HEK293 (cell line): ENCODE measurements around the gene PPP1R3E.
A peak's percentile ranks its signal among the peaks of the same experiment; 100 is the strongest.

Source experiments
- CTCF ChIA-PET: fragments of 350-600 bp; formaldehyde crosslinking; extraction: SDS; loops from one replicate; lab custom pipeline; 2021; ENCODE audit warnings: antibody characterized with exemption; lab: Yijun Ruan, JAX
- POLR2A ChIA-PET: fragments of 300-600 bp; formaldehyde crosslinking; extraction: SDS; loops from one replicate; lab custom pipeline; 2020; ENCODE audit warnings: antibody characterized with exemption, inconsistent platforms; lab: Yijun Ruan, JAX
- H3K27ac ChIP-seq: fragments of 200-500 bp; sonication (Bioruptor generic); 2 replicates; pipeline ENCODE4 v1.5.1; 2014; ENCODE audit warnings: low read depth, low read length, control low read depth, inconsistent platforms; ENCODE audit errors: extremely low read depth
- H3K36me3 ChIP-seq, 2 experiments: fragments of 200-500 bp in 1 of 2; sonication (Bioruptor generic) in 1 of 2; 1 replicate in 1 of 2; 2 replicates in 1 of 2; pipeline ENCODE4 v1.5.1; 2014 to 2017; ENCODE audit warnings: inconsistent platforms in 2 of 2, low read length in 2 of 2; ENCODE audit not compliant: control insufficient read depth in 2 of 2, insufficient read depth in 1 of 2
- H3K4me1 ChIP-seq: fragments of 200-500 bp; sonication (Bioruptor generic); 2 replicates; pipeline ENCODE4 v1.5.1; 2014; ENCODE audit warnings: mild to moderate bottlenecking, low read length, inconsistent platforms; ENCODE audit not compliant: control insufficient read depth, insufficient read depth
- H3K4me3 ChIP-seq: 2 replicates; pipeline ENCODE4 v1.5.1; 2011; ENCODE audit warnings: low read depth, mild to moderate bottlenecking, control low read depth, low read length, moderate library complexity
- H3K9me3 ChIP-seq: fragments of 200-500 bp; sonication (Bioruptor generic); 2 replicates; pipeline ENCODE4 v1.5.1; 2014; ENCODE audit warnings: low read depth, low read length, inconsistent platforms; ENCODE audit not compliant: control insufficient read depth, insufficient read depth
- BCL11A ChIP-seq: fragments of 450-650 bp; formaldehyde crosslinking; IDR thresholded peaks from 2 replicates; pipeline ENCODE4 v1.5.1; 2016; ENCODE audit warnings: low read depth, missing biosample characterization, missing genetic modification characterization
- KLF16 ChIP-seq: fragments of 450-650 bp; formaldehyde crosslinking; IDR thresholded peaks from 2 replicates; pipeline ENCODE4 v1.5.1; 2017; ENCODE audit warnings: missing biosample characterization, missing genetic modification characterization
- MZF1 ChIP-seq: fragments of 450-650 bp; formaldehyde crosslinking; IDR thresholded peaks from 2 replicates; pipeline ENCODE4 v1.5.1; 2017; ENCODE audit warnings: missing biosample characterization, missing genetic modification characterization, borderline replicate concordance
- OVOL3 ChIP-seq: fragments of 450-650 bp; formaldehyde crosslinking; IDR thresholded peaks from 2 replicates; pipeline ENCODE4 v1.5.1; 2016; ENCODE audit warnings: missing biosample characterization, missing genetic modification characterization
- REPIN1 ChIP-seq: fragments of 450-650 bp; formaldehyde crosslinking; IDR thresholded peaks from 2 replicates; pipeline ENCODE4 v1.5.1; 2017; ENCODE audit warnings: missing biosample characterization, missing genetic modification characterization, low read depth
- SP3 ChIP-seq: fragments of 450-650 bp; formaldehyde crosslinking; IDR thresholded peaks from 2 replicates; pipeline ENCODE4 v1.5.1; 2016; ENCODE audit warnings: missing biosample characterization, missing genetic modification characterization
- SP7 ChIP-seq: fragments of 450-650 bp; formaldehyde crosslinking; IDR thresholded peaks from 2 replicates; pipeline ENCODE4 v1.5.1; 2016; ENCODE audit warnings: missing biosample characterization, missing genetic modification characterization
- YY2 ChIP-seq: fragments of 450-650 bp; formaldehyde crosslinking; IDR thresholded peaks from 2 replicates; pipeline ENCODE4 v1.5.1; 2016; ENCODE audit warnings: missing biosample characterization, missing genetic modification characterization
- ZBTB17 ChIP-seq: fragments of 450-650 bp; formaldehyde crosslinking; IDR thresholded peaks from 2 replicates; pipeline ENCODE4 v1.5.1; 2016; ENCODE audit warnings: missing biosample characterization, missing genetic modification characterization
- ZBTB21 ChIP-seq: fragments of 450-650 bp; formaldehyde crosslinking; IDR thresholded peaks from 2 replicates; pipeline ENCODE4 v1.5.1; 2017; ENCODE audit warnings: missing biosample characterization, missing genetic modification characterization
- ZNF174 ChIP-seq: fragments of 450-650 bp; formaldehyde crosslinking; IDR thresholded peaks from 2 replicates; pipeline ENCODE4 v1.5.0; 2017; ENCODE audit warnings: missing biosample characterization, mild to moderate bottlenecking, missing genetic modification characterization
- ZNF221 ChIP-seq: fragments of 450-650 bp; formaldehyde crosslinking; IDR thresholded peaks from 2 replicates; pipeline ENCODE4 v1.5.1; 2017; ENCODE audit warnings: missing biosample characterization, missing genetic modification characterization, borderline replicate concordance
- ZNF302 ChIP-seq: fragments of 450-650 bp; formaldehyde crosslinking; IDR thresholded peaks from 2 replicates; pipeline ENCODE4 v1.5.1; 2016; ENCODE audit warnings: missing biosample characterization, missing genetic modification characterization, low read depth
- ZNF324 ChIP-seq: fragments of 450-650 bp; formaldehyde crosslinking; IDR thresholded peaks from 2 replicates; pipeline ENCODE4 v1.5.1; 2016; ENCODE audit warnings: missing biosample characterization, missing genetic modification characterization
- ZNF335 ChIP-seq: fragments of 450-650 bp; formaldehyde crosslinking; conservative IDR thresholded peaks from 2 replicates; pipeline ENCODE4 v1.5.1; 2016; ENCODE audit warnings: missing biosample characterization, missing genetic modification characterization
- ZNF391 ChIP-seq: fragments of 450-650 bp; formaldehyde crosslinking; IDR thresholded peaks from 2 replicates; pipeline ENCODE4 v1.5.1; 2016; ENCODE audit warnings: low read depth, missing biosample characterization, missing genetic modification characterization, borderline replicate concordance
- ZNF449 ChIP-seq: fragments of 450-650 bp; formaldehyde crosslinking; IDR thresholded peaks from 2 replicates; pipeline ENCODE4 v1.5.1; 2017; ENCODE audit warnings: missing biosample characterization, mild to moderate bottlenecking, missing genetic modification characterization, moderate library complexity
- ZNF529 ChIP-seq: fragments of 450-650 bp; formaldehyde crosslinking; IDR thresholded peaks from 2 replicates; pipeline ENCODE4 v1.5.1; 2017; ENCODE audit warnings: missing genetic modification characterization, missing biosample characterization; ENCODE audit not compliant: insufficient replicate concordance
- ZNF629 ChIP-seq: fragments of 450-650 bp; formaldehyde crosslinking; IDR thresholded peaks from 2 replicates; pipeline ENCODE4 v1.5.1; 2017; ENCODE audit warnings: missing biosample characterization, missing genetic modification characterization
- ZNF704 ChIP-seq: fragments of 450-650 bp; formaldehyde crosslinking; IDR thresholded peaks from 2 replicates; pipeline ENCODE4 v1.5.1; 2016; ENCODE audit warnings: missing biosample characterization, missing genetic modification characterization
- TF ChIP-seq, protein P1 (sequence below): fragments of 450-650 bp; formaldehyde crosslinking; IDR thresholded peaks from 2 replicates; pipeline ENCODE4 v1.5.1; 2016; ENCODE audit warnings: missing biosample characterization, missing genetic modification characterization
- TF ChIP-seq, protein P2 (sequence below): fragments of 450-650 bp; formaldehyde crosslinking; IDR thresholded peaks from 2 replicates; pipeline ENCODE4 v1.5.1; 2016; ENCODE audit warnings: missing biosample characterization, missing genetic modification characterization

PPP1R3E gene

DNA sequence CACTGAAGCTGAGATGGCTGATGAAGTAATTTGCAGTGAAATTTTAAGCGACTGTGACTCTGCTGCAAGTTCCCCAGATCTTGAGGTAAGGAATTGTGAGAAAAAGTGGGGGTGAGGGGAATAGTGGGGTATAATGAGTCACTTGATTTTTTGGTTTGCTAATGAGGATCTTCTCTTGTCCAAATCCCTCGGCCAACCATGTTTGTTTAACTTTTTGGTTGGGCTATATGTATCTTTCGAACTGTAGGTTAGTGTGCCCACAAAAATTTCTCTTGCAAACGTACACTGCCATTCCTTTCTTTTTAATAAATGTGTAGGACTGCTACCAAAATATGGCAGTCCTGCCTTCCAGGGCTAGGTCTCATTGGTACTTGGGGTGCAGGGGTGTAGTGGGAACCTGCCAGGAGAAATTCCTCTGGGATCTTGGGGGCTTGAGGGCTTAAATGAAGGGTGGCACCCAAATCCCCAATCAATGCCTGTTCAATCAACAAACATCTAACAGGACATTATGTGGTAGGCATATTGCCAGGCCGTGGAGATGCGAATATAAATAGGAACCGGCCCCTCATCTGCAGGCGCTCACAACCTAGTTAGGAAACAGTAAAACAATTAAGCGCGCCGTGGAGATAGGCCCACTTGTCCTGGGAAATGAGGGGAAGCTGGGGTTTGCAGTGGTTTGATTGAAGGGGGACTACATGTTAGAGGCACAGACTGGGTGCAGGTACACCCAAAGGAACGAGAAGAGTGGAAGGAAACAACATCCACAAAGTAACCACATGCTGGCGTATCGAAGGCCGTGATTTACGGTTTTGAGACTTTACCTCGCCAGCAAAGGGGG lies 17.3 kb upstream of the PPP1R3E start:
- ChIA-PET POLR2A (interaction anchor here (0.6 to 7.9 kb wide), 8 partner anchors 10 to 794 kb away, joined by 3 to 170 read pairs (median 8); partner anchors contain the start of genes ACIN1, BCL2L2, C14orf119 and DCAF11), CTCF (interaction anchor here (0.6 to 1.7 kb wide), 7 partner anchors 14 to 252 kb away, joined by 3 to 12 read pairs (median 5); no protein-coding TSS in a partner anchor)
- TF ChIP-seq SP3 (tag by site-specific recombination), result no peak
- TF ChIP-seq ZNF449 (tag by site-specific recombination), result peak; percentile 63; the same call in 1 of the 2 replicates
- TF ChIP-seq ZNF629 (tag by site-specific recombination), result no peak
- 0 out of 2 replicates have a peak, but pooled peaks have one; percentile 43 for TF ChIP-seq SP7 (tag by site-specific recombination)
- TF ChIP-seq BCL11A (tag by site-specific recombination), result no peak
- TF ChIP-seq ZNF324 (tag by site-specific recombination), result 0 out of 2 replicates have a peak, but pooled peaks have one; percentile 11
- no peak for TF ChIP-seq ZBTB21 (tag by site-specific recombination)
- peak; percentile 41; the same call in 1 of the 2 replicates for TF ChIP-seq ZNF335
- H3K36me3 ChIP-seq, result peaks cover 21 to 39% of the 10 kb centered on the region in 2 experiments
- H3K9me3 ChIP-seq, result no peaks in the 10 kb centered on the region
- peak overlapping the region; percentile 67 for H3K27ac ChIP-seq
- peak overlapping the region; percentile 50 for H3K4me3 ChIP-seq
- H3K4me1 ChIP-seq, result peaks cover 15% of the 10 kb centered on the region

GRCh38 chr14:23316300-23316699 lies 13.6 kb upstream of the PPP1R3E start:
- Histone ChIP-seq H3K4me3 (no peak overlapping the region), H3K9me3 (no peaks in the 10 kb centered on the region), H3K4me1 (peaks cover 7% of the 10 kb centered on the region; the same call in 1 of the 2 replicates), H3K36me3 (peaks cover 14 to 20% of the 10 kb centered on the region in 2 experiments), H3K27ac (no peak overlapping the region)
- ChIA-PET POLR2A (interaction anchor here (7.9 kb wide), 1 partner anchor 12 kb away, joined by 170 read pairs; the partner anchor contains the start of genes BCL2L2 and PPP1R3E), CTCF (interaction anchor here (0.7 kb wide), 1 partner anchor 8 kb away, joined by 3 read pairs; no protein-coding TSS in a partner anchor)
- TF ChIP-seq OVOL3 (tag by site-specific recombination), result no peak
- TF ChIP-seq KLF16 (tag by site-specific recombination), result no peak
- TF ChIP-seq YY2 (tag by site-specific recombination), result no peak
- TF ChIP-seq ZNF449 (tag by site-specific recombination), result no peak
- TF ChIP-seq ZNF704 (tag by site-specific recombination), result no peak
- no peak for TF ChIP-seq ZBTB17
- TF ChIP-seq, protein P1, sequence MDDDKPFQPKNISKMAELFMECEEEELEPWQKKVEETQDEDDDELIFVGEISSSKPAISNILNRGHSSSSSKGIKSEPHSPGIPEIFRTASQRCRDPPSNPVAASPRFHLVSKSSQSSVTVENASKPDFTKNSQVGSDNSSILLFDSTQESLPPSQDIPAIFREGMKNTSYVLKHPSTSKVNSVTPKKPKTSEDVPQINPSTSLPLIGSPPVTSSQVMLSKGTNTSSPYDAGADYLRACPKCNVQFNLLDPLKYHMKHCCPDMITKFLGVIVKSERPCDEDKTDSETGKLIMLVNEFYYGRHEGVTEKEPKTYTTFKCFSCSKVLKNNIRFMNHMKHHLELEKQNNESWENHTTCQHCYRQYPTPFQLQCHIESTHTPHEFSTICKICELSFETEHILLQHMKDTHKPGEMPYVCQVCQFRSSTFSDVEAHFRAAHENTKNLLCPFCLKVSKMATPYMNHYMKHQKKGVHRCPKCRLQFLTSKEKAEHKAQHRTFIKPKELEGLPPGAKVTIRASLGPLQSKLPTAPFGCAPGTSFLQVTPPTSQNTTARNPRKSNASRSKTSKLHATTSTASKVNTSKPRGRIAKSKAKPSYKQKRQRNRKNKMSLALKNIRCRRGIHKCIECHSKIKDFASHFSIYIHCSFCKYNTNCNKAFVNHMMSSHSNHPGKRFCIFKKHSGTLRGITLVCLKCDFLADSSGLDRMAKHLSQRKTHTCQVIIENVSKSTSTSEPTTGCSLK (tag by site-specific recombination), result no peak
- TF ChIP-seq ZNF391 (tag by site-specific recombination), result no peak
- TF ChIP-seq ZNF221 (tag by site-specific recombination), result no peak
- no peak for TF ChIP-seq REPIN1
- no peak for TF ChIP-seq ZNF529 (tag by site-specific recombination)
- no peak for TF ChIP-seq ZNF174
- TF ChIP-seq ZNF302 (tag by site-specific recombination), result no peak
- no peak for TF ChIP-seq MZF1
- TF ChIP-seq, protein P2, sequence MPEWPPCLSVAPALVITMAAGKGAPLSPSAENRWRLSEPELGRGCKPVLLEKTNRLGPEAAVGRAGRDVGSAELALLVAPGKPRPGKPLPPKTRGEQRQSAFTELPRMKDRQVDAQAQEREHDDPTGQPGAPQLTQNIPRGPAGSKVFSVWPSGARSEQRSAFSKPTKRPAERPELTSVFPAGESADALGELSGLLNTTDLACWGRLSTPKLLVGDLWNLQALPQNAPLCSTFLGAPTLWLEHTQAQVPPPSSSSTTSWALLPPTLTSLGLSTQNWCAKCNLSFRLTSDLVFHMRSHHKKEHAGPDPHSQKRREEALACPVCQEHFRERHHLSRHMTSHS, result no peak
